ENCODE measurements around the gene WDFY4. TPM values are rescaled to one million over a fixed set of nuclear protein-coding genes. Genes with fewer than 3 reads are reported as not detected.

Gene WDFY4
- total and polyA plus RNA-seq, 9 of the 15 experiments (the other 6 are each of a cell fraction or from before 2014, with no cell fraction given), result 0.01 to 0.02 (median 0.01) TPM; not detected in 6

DNA sequence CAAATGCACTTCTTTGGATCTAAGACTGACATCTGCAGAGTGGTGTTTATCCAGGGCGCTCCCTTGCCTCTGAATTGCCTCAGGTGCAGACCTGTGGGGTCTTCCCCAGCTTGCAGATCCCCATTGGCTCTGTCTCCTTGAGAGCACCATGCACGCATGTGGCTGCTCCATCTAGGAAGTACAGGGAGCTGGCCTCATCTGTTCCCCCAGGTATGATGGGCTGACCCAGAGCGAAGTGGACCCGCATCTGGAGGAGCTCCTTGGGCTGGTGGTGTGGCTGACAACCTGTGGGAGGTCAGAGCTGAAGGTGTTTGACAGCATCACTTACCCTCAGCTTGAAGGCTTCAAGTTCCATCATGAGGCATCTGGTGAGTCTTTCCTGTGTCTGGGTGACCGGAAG lies 44.5 kb downstream of the WDFY4 start (continued):
- TF ChIP-seq, protein P1, sequence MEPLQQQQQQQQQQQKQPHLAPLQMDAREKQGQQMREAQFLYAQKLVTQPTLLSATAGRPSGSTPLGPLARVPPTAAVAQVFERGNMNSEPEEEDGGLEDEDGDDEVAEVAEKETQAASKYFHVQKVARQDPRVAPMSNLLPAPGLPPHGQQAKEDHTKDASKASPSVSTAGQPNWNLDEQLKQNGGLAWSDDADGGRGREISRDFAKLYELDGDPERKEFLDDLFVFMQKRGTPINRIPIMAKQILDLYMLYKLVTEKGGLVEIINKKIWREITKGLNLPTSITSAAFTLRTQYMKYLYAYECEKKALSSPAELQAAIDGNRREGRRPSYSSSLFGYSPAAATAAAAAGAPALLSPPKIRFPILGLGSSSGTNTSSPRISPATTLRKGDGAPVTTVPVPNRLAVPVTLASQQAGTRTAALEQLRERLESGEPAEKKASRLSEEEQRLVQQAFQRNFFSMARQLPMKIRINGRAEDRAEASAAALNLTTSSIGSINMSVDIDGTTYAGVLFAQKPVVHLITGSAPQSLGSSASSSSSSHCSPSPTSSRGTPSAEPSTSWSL (CRISPR knock-in tag; IDR thresholded peaks at IDR 0.05; ENCODE audit: borderline replicate concordance), result no peak

DNA sequence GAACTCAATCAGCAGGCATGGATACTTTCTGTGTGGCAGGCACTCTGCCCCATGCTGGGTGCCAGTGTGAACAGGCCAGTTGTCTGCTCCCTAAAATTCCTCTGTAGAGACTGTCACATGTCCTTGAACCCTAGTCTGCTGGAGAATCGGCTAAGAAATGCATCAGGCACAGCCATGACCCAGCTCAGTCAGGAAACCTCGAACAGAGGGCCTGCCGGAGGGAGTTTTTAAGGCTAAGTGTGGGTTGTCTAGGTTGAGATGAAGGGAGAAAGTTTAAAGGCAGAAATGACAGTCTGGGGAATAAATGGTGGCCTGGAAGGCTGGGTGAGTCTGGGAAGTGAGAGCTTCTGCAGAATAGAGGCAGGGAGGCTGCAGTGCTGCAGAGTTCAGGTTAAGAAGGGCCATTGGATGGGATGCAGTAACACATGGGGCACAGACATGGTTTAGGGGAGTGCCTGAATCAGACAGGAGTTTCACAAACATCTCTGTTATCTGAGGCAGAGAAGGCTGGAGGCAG lies 45.3 kb downstream of the WDFY4 start:
- no peaks in the 10 kb centered on the region; the same call in 1 of the 2 replicates for H4K20me1 ChIP-seq (replicated peaks; ENCODE audit: control insufficient read depth, insufficient read depth, low read length)
- no peaks in the 10 kb centered on the region for H3K4me1 ChIP-seq (replicated peaks in 1 of 2; ENCODE audit: control insufficient read depth in 2 of 2, insufficient read depth in 2 of 2, low read length in 2 of 2)
- H3K4me2 ChIP-seq (ENCODE audit: insufficient read depth, low read length), result no peak overlapping the region
- peaks cover 0 to 14% of the 10 kb centered on the region in 2 experiments; a peak in 2 of 5 replicates for H3K27me3 ChIP-seq (ENCODE audit: control insufficient read depth in 2 of 2, insufficient read depth in 2 of 2, low read length in 2 of 2)
- in situ Hi-C loops (cut with MboI) (no loop called here), intact Hi-C loops (cut with micrococcal nuclease) (no loop called here)
- CTCF ChIA-PET (ENCODE audit: low intra/inter-chr PET ratio), result no interaction called here
- no peak for FAIRE-seq
- H3K36me3 ChIP-seq (ENCODE audit: control insufficient read depth, insufficient read depth, low read length), result no peaks in the 10 kb centered on the region
- BruUV-seq (replicated peaks), result no TSS peak
- 0% methylated on average over 3 of the region's 3 CpGs for WGBS (ENCODE audit: insufficient coverage, low coverage, missing lambda C conversion rate)
- no peak overlapping the region for H3K4me3 ChIP-seq
- DNase-seq (ENCODE audit: extremely low read depth in 1 of 4, low spot score in 3 of 4), result no peak
- no peak for TF ChIP-seq ZNF140 (CRISPR knock-in tag; IDR thresholded peaks at IDR 0.05)
- no peak for TF ChIP-seq ZNF408 (CRISPR knock-in tag; IDR thresholded peaks at IDR 0.05; ENCODE audit: low read depth)
- TF ChIP-seq ZNF165 (CRISPR knock-in tag; IDR thresholded peaks at IDR 0.05; ENCODE audit: borderline replicate concordance), result no peak
- TF ChIP-seq, protein P2, sequence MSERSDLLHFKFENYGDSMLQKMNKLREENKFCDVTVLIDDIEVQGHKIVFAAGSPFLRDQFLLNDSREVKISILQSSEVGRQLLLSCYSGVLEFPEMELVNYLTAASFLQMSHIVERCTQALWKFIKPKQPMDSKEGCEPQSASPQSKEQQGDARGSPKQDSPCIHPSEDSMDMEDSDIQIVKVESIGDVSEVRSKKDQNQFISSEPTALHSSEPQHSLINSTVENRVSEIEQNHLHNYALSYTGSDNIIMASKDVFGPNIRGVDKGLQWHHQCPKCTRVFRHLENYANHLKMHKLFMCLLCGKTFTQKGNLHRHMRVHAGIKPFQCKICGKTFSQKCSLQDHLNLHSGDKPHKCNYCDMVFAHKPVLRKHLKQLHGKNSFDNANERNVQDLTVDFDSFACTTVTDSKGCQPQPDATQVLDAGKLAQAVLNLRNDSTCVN (CRISPR knock-in tag; IDR thresholded peaks at IDR 0.05), result no peak
- no peak for TF ChIP-seq KDM4B (IDR thresholded peaks at IDR 0.05; ENCODE audit: borderline replicate concordance in 2 of 2, low read depth in 1 of 2)
- TF ChIP-seq, protein P3, sequence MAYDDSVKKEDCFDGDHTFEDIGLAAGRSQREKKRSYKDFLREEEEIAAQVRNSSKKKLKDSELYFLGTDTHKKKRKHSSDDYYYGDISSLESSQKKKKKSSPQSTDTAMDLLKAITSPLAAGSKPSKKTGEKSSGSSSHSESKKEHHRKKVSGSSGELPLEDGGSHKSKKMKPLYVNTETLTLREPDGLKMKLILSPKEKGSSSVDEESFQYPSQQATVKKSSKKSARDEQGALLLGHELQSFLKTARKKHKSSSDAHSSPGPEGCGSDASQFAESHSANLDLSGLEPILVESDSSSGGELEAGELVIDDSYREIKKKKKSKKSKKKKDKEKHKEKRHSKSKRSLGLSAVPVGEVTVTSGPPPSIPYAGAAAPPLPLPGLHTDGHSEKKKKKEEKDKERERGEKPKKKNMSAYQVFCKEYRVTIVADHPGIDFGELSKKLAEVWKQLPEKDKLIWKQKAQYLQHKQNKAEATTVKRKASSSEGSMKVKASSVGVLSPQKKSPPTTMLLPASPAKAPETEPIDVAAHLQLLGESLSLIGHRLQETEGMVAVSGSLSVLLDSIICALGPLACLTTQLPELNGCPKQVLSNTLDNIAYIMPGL (CRISPR knock-in tag; IDR thresholded peaks at IDR 0.05), result no peak
- TF ChIP-seq FOXK1 (CRISPR knock-in tag; IDR thresholded peaks at IDR 0.05; ENCODE audit: borderline replicate concordance), result no peak
- POLR2A ChIA-PET, result interaction anchor here (0.6 kb wide), 1 partner anchor 36 kb away, joined by 3 read pairs; no protein-coding TSS in a partner anchor
- H3K9ac ChIP-seq (ENCODE audit: insufficient read depth in 1 of 2, low read depth in 2 of 2, low read length in 2 of 2), result no peak overlapping the region
- H3K9me3 ChIP-seq (replicated peaks; ENCODE audit: control insufficient read depth, insufficient read depth, low read depth, low read length), result no peaks in the 10 kb centered on the region
- no peak overlapping the region for H3K27ac ChIP-seq (ENCODE audit: extremely low read depth, low read depth, low read length)
- H2AFZ ChIP-seq (ENCODE audit: low read depth, low read length), result no peak overlapping the region
- no peaks in the 10 kb centered on the region for H3K9me1 ChIP-seq (ENCODE audit: control insufficient read depth, insufficient read depth, low read length)
- ATAC-seq, result no peak
- H3K79me2 ChIP-seq (ENCODE audit: control insufficient read depth, insufficient read depth, low read length), result no peaks in the 10 kb centered on the region
